Cardiac fibroblast (primary cell): Measurements from ENCODE around the gene DDX51.

Experiments used
- DNase-seq, 2 donors: peaks; one replicate each; pipeline versions ENCODE4 v3.0.0 to v3.0.0-alpha.2; 2010; ENCODE audit warnings: low read depth in 2 of 2
- H3K4me3 ChIP-seq, 2 donors: replicated peaks in 1 of 2; 1 replicate in 1 of 2; 2 replicates in 1 of 2; pipeline ENCODE4 v1.5.1; 2011; ENCODE audit warnings: low read depth in 2 of 2, low read length in 2 of 2, mild to moderate bottlenecking in 2 of 2, moderate library complexity in 1 of 2
- TF ChIP-seq, protein P1 (sequence below): IDR thresholded peaks from one replicate; pipeline ENCODE4 v1.5.1; 2011; ENCODE audit warnings: low read depth, mild to moderate bottlenecking, low read length, inconsistent platforms

The DDX51 gene

DNA sequence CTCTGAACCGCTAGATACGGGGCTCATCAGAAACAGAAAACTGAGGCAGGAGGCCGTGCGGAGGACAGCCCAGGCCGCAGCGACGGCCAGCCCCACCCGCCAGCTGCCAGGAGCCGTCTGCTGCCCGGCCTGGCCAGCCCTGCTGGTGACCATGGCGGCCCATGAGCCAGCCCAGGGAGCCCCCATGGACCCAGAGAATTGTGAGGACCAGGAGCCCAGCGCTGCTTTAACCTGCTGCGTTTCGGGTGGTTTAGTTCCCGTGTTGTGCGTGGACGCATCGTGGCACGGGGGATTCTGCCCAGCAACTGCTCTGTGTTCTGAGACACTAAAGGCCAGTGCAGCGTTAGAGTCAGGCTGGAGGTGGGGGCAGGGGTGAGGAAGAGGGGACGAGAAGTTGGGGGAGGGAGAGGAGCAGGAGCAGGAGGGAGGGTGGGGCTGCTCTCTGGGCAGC is 44.4 kb upstream of the DDX51 start:
- TF ChIP-seq, protein P1, sequence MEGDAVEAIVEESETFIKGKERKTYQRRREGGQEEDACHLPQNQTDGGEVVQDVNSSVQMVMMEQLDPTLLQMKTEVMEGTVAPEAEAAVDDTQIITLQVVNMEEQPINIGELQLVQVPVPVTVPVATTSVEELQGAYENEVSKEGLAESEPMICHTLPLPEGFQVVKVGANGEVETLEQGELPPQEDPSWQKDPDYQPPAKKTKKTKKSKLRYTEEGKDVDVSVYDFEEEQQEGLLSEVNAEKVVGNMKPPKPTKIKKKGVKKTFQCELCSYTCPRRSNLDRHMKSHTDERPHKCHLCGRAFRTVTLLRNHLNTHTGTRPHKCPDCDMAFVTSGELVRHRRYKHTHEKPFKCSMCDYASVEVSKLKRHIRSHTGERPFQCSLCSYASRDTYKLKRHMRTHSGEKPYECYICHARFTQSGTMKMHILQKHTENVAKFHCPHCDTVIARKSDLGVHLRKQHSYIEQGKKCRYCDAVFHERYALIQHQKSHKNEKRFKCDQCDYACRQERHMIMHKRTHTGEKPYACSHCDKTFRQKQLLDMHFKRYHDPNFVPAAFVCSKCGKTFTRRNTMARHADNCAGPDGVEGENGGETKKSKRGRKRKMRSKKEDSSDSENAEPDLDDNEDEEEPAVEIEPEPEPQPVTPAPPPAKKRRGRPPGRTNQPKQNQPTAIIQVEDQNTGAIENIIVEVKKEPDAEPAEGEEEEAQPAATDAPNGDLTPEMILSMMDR: no peak
- H3K4me3 ChIP-seq: no peak overlapping the region
- no peak for DNase-seq

DNA sequence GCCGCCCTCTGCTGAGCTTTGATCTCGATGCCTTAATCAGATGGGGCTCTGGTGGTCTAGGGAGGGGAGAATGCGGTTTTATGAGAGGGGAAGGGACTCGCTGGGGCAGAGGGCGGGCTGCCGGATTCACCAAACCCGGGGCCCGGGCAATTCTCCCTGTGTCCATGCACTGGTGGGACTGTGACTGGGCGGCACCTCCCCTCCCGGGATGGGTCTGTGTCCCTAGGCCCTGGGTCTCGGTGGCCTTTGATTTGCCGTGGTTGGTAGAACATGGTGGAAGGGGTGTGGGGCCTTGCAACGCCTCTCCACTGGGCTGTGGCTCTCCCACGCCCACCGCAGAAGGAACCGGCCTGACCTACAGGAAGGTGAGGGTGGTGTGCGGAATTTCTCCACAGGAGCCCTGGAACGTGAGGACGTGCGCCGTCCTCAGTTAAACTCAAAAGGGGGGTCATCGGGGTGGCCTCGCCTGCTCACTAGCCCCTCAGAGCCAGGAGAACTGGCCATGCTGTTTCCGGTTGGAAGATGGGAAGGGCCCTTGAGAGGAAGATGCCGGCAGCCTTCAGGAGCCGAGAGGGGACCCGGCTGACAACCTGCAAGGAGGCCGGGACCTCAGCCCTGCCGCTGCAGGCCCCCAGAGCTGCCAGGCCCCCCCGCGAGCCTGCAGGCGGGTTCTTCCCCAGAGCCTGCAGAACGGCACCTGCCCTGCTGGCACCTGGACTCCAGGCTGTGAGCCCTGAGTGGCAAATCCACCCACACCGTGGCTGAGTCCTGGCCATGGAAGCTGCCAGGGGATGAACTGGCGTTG is 43.7 kb upstream of the DDX51 start:
- no peak overlapping the region for H3K4me3 ChIP-seq
- DNase-seq: no peak
- TF ChIP-seq, protein P1: no peak

DNA sequence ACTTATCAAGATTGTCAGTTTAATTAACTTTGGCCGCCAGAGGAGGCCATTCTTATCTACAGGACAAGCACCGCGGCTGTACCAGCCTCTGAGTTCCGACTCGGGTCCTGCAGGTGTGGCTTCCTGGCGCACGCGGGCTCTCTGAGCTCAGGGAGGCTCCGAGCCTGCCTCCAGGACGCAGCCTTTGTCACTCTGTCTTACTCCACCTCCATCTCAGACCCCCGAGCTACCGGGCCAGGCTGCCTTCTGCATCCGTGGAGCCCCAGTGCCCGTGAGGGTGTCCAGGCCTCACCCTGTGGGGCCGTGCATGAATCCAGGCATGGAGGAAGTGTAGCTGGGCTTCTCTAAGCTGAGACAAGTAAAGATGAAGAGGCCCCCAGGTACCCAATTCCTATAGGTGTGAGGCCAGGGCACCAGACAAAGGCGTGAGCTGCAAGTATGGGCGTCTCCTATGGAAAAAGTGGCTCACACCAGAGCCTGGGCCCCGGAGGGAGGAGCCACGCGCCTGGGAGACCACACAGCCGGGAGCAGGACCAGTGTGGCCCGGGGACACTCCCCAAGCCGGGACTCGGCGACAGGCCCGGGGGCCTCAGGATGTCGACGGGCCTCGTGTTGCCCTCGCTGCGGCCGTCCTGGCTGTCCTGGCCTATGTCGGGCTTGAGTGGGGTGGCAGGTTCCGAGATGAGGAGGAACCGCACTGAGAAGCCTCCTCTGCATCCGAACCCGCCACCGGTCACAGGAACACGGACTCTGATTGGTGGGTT is 42.9 kb upstream of the DDX51 start:
- H3K4me3 ChIP-seq: no peak overlapping the region
- TF ChIP-seq, protein P1: no peak
- no peak for DNase-seq

DNA sequence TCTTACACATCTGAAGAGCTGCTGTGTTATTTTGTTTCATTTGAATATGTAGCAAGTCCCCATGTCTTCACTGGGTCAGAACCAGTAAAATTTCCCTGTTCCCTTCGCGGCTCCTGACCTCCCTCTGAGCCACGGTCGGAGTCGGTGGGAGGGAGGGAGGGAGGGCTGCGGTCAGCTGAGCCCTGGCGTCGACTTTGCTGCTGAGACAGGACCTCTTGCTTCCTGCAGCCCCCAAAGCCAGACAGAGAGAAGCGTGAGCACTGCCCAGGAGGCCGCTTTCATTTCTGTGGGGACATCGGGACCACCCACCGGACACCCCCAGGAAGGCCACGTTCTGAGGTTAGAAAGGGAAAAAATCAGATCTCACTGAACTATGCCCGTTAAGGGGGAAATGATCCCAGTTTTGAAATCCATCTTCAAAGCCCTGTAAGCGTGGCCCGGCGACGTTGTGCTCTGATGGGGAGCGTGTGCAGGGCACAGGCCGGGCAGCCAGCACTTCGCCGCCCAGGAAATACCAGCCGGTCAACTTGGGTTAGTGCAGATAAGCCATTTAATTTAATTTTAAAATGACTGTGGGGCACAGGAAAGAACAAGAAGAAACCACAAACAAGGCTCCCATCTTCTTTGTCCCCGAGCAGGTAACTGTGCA is 42.2 kb upstream of the DDX51 start:
- TF ChIP-seq, protein P1: no peak
- no peak for DNase-seq
- H3K4me3 ChIP-seq: no peak overlapping the region

DNA sequence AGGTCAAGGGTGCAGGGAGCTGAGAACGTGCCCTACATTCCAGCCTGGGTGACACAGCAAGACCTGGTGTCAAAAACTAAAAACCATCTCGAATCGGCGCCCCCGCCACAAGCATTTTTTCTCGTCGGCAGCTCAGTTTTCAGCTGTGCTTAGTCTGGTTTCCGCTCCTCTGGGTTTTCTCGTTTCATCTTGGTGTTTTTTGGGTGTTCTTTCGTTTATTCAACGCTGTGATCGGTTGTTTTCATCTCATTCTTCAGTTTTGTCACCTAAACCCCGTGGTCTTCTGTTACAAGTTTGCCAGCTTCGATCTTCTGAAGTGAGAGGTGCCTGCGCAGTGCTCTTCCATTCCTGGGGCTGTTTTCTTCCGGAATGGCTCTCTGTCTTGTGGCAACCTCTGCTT is 41.6 kb upstream of the DDX51 start:
- H3K4me3 ChIP-seq: no peak overlapping the region
- no peak for DNase-seq
- TF ChIP-seq, protein P1: no peak

DNA sequence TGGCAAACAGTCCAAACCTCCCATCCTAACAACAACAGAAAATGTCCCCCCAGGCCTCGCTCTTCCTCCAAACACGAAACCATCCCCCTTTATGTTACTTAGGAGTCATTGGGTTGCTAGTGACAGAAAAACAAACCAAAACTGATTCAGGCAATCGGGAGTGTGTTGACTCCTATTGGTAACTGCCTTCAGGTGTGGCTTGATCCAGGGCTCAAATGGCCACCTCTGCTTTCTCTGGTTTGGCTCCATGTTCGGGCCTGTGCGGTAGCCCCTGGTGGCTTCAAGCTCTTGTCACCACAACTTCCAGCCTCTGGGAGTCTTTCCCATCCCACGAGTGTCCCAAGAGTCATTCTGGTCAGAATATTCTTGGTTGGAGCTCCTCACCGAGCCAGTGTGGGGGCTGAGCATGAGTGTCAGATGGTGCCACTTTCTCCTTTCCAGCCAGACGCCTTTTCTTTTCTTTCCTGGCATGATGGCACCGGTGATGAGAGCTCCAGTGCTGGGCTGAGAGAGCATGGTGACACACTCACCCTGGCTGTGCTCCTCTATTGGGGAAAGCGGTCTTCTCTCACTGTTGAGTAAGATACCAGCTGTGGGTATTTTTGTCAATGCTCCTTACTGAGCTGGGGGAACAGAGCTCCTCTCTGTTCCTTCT is 38.7 kb upstream of the DDX51 start:
- no peak for DNase-seq
- TF ChIP-seq, protein P1: no peak
- no peak overlapping the region for H3K4me3 ChIP-seq
